Measurements from ENCODE around the gene TTC21B.

The TTC21B gene

GRCh38 chr2:165895974-165896373, 57.6 kb downstream of the TTC21B start:
- TF ChIP-seq SPI1 (IDR thresholded peaks at IDR 0.05; ENCODE audit: borderline replicate concordance, low read depth), result no peak
- TF ChIP-seq REST (IDR thresholded peaks at IDR 0.05; ENCODE audit: insufficient replicate concordance, low read depth), result no peak
- no peak for TF ChIP-seq POLR2AphosphoS5 (IDR thresholded peaks at IDR 0.05; ENCODE audit: low read depth)
- TF ChIP-seq GABPA (IDR thresholded peaks at IDR 0.05; ENCODE audit: low read depth), result no peak
- TF ChIP-seq CTCF (IDR thresholded peaks at IDR 0.05; ENCODE audit: insufficient read depth, low read length), result no peak
- no peak for DNase-seq (ENCODE audit: low read depth in 1 of 2, low spot score in 1 of 2)
- H3K27me3 ChIP-seq (ENCODE audit: insufficient read depth, poor library complexity, severe bottlenecking), result no peaks in the 10 kb centered on the region
- no peak overlapping the region for H3K4me3 ChIP-seq (replicated peaks; ENCODE audit: insufficient read depth, low read length)
- H3K27ac ChIP-seq (replicated peaks), result no peak overlapping the region

GRCh38 chr2:165893556-165893955, 60.0 kb downstream of the TTC21B start:
- Histone ChIP-seq H3K27ac (replicated peaks) (no peak overlapping the region), H3K27me3 (ENCODE audit: insufficient read depth, poor library complexity, severe bottlenecking) (no peaks in the 10 kb centered on the region), H3K4me3 (replicated peaks; ENCODE audit: insufficient read depth, low read length) (no peak overlapping the region)
- TF ChIP-seq GABPA (IDR thresholded peaks at IDR 0.05; ENCODE audit: low read depth), result no peak
- no peak for TF ChIP-seq SPI1 (IDR thresholded peaks at IDR 0.05; ENCODE audit: borderline replicate concordance, low read depth)
- TF ChIP-seq REST (IDR thresholded peaks at IDR 0.05; ENCODE audit: insufficient replicate concordance, low read depth), result no peak
- TF ChIP-seq CTCF (IDR thresholded peaks at IDR 0.05; ENCODE audit: insufficient read depth, low read length), result no peak
- TF ChIP-seq POLR2AphosphoS5 (IDR thresholded peaks at IDR 0.05; ENCODE audit: low read depth), result no peak
- DNase-seq (ENCODE audit: low read depth in 1 of 2, low spot score in 1 of 2), result no peak

GRCh38 chr2:165892526-165892925, 61.0 kb downstream of the TTC21B start:
- no peak overlapping the region for H3K4me3 ChIP-seq (replicated peaks; ENCODE audit: insufficient read depth, low read length)
- no peaks in the 10 kb centered on the region for H3K27me3 ChIP-seq (ENCODE audit: insufficient read depth, poor library complexity, severe bottlenecking)
- TF ChIP-seq CTCF (IDR thresholded peaks at IDR 0.05; ENCODE audit: insufficient read depth, low read length), result no peak
- TF ChIP-seq REST (IDR thresholded peaks at IDR 0.05; ENCODE audit: insufficient replicate concordance, low read depth), result no peak
- no peak for TF ChIP-seq GABPA (IDR thresholded peaks at IDR 0.05; ENCODE audit: low read depth)
- no peak for TF ChIP-seq SPI1 (IDR thresholded peaks at IDR 0.05; ENCODE audit: borderline replicate concordance, low read depth)
- TF ChIP-seq POLR2AphosphoS5 (IDR thresholded peaks at IDR 0.05; ENCODE audit: low read depth), result no peak
- H3K27ac ChIP-seq (replicated peaks), result no peak overlapping the region
- no peak for DNase-seq (ENCODE audit: low read depth in 1 of 2, low spot score in 1 of 2)

Measured in HL-60 (cell line).